DND-41 (cell line): ENCODE data around the gene MTR.

Experiments
- ATAC-seq: fragments of 200-7000 bp; cut with Tn5 transposase; 3 replicates; pipeline ENCODE4 v1.9.1; 2021; ENCODE audit warnings: low read depth; ENCODE audit not compliant: insufficient read depth
- DNase-seq: peaks from one replicate; pipeline ENCODE4 v3.0.0-alpha.2; 2020
- H2AFZ ChIP-seq: 2 replicates; pipeline ENCODE4 v1.6.0; 2012; ENCODE audit warnings: low read depth, low read length
- H3K27ac ChIP-seq: 2 replicates; pipeline ENCODE4 v1.5.1; 2012; ENCODE audit warnings: low read length, inconsistent platforms
- H3K27me3 ChIP-seq: fragments of 200-600 bp; sonication (generic); 2 replicates; pipeline ENCODE4 v1.6.0; 2012; ENCODE audit warnings: low read length, mild to moderate bottlenecking, inconsistent platforms; ENCODE audit not compliant: insufficient read depth, poor library complexity
- H3K36me3 ChIP-seq: 2 replicates; pipeline ENCODE4 v1.5.1; 2012; ENCODE audit warnings: low read length, inconsistent platforms; ENCODE audit not compliant: insufficient read depth
- H3K4me1 ChIP-seq: 2 replicates; pipeline ENCODE4 v1.5.1; 2012; ENCODE audit warnings: mild to moderate bottlenecking, low read length; ENCODE audit not compliant: insufficient read depth
- H3K4me2 ChIP-seq: 2 replicates; pipeline ENCODE4 v1.6.0; 2012; ENCODE audit warnings: mild to moderate bottlenecking, moderate library complexity, low read length, inconsistent platforms; ENCODE audit not compliant: insufficient read depth
- H3K4me3 ChIP-seq, 2 experiments: fragments of 200-600 bp in 1 of 2; shearing (Covaris generic) in 1 of 2; 2 replicates each; pipeline ENCODE4 v1.5.1; 2012 to 2016; ENCODE audit warnings: inconsistent platforms in 2 of 2, low read length in 2 of 2, mild to moderate bottlenecking in 2 of 2, low read depth in 1 of 2, moderate library complexity in 1 of 2
- H3K79me2 ChIP-seq: 2 replicates; pipeline ENCODE4 v1.6.0; 2012; ENCODE audit warnings: low read length, inconsistent platforms; ENCODE audit not compliant: insufficient read depth
- H3K9ac ChIP-seq: 2 replicates; pipeline ENCODE4 v1.6.0; 2012; ENCODE audit warnings: low read depth, mild to moderate bottlenecking, inconsistent platforms, low read length, moderate library complexity
- H3K9me3 ChIP-seq: 2 replicates; pipeline ENCODE4 v1.5.1; 2012; ENCODE audit warnings: low read length, moderate library complexity, mild to moderate bottlenecking, inconsistent platforms; ENCODE audit not compliant: insufficient read depth, severe bottlenecking
- H4K20me1 ChIP-seq: 2 replicates; pipeline ENCODE4 v1.6.0; 2012; ENCODE audit warnings: low read length; ENCODE audit not compliant: insufficient read depth
- CTCF ChIP-seq: IDR thresholded peaks from 2 replicates; pipeline ENCODE4 v1.5.1; 2012; ENCODE audit warnings: borderline replicate concordance, low read length, moderate library complexity, mild to moderate bottlenecking; ENCODE audit not compliant: poor library complexity, severe bottlenecking; ENCODE audit errors: extremely low read depth
- EZH2 ChIP-seq: IDR thresholded peaks from 3 replicates; pipeline ENCODE4 v1.6.1; 2012; ENCODE audit warnings: borderline replicate concordance, low read depth, mild to moderate bottlenecking, moderate library complexity, low read length, inconsistent platforms; ENCODE audit not compliant: severe bottlenecking

MTR gene

GRCh38 chr1:236765831-236766230, 29.3 kb upstream of the MTR start:
- H3K4me2 ChIP-seq: no peak overlapping the region
- ATAC-seq (no peak), DNase-seq (no peak)
- H3K27ac ChIP-seq: no peak overlapping the region
- no peaks in the 10 kb centered on the region for H3K79me2 ChIP-seq
- no peak overlapping the region for H3K9ac ChIP-seq
- H4K20me1 ChIP-seq: no peaks in the 10 kb centered on the region
- H3K4me3 ChIP-seq: no peak overlapping the region
- peaks cover 6% of the 10 kb centered on the region for H3K27me3 ChIP-seq
- no peaks in the 10 kb centered on the region for H3K36me3 ChIP-seq
- H3K9me3 ChIP-seq: no peaks in the 10 kb centered on the region
- no peaks in the 10 kb centered on the region for H3K4me1 ChIP-seq
- TF ChIP-seq EZH2: no peak
- no peak for TF ChIP-seq CTCF
- H2AFZ ChIP-seq: no peak overlapping the region

- H3K79me2 ChIP-seq: no peaks in the 10 kb centered on the region
- H3K36me3 ChIP-seq: no peaks in the 10 kb centered on the region
- no peak for TF ChIP-seq CTCF
- no peak for TF ChIP-seq EZH2
- no peaks in the 10 kb centered on the region for H3K4me1 ChIP-seq
- ATAC-seq (no peak), DNase-seq (no peak)
- no peaks in the 10 kb centered on the region for H4K20me1 ChIP-seq
- no peak overlapping the region for H2AFZ ChIP-seq
- no peak overlapping the region for H3K9ac ChIP-seq
- H3K4me2 ChIP-seq: no peak overlapping the region
- no peak overlapping the region for H3K4me3 ChIP-seq
- peaks cover 8% of the 10 kb centered on the region for H3K27me3 ChIP-seq
- no peaks in the 10 kb centered on the region for H3K9me3 ChIP-seq
- no peak overlapping the region for H3K27ac ChIP-seq
These were observed 28.6 kb upstream of the MTR start for GRCh38 chr1:236766506-236766905.

- no peak overlapping the region for H3K27ac ChIP-seq
- H3K4me1 ChIP-seq: no peaks in the 10 kb centered on the region
- TF ChIP-seq CTCF: no peak
- TF ChIP-seq EZH2: no peak
- ATAC-seq (no peak), DNase-seq (no peak)
- H4K20me1 ChIP-seq: no peaks in the 10 kb centered on the region
- no peak overlapping the region for H3K4me2 ChIP-seq
- H3K4me3 ChIP-seq: no peak overlapping the region
- H3K9me3 ChIP-seq: no peaks in the 10 kb centered on the region
- no peak overlapping the region for H2AFZ ChIP-seq
- H3K27me3 ChIP-seq: peaks cover 8% of the 10 kb centered on the region
- no peaks in the 10 kb centered on the region for H3K79me2 ChIP-seq
- no peaks in the 10 kb centered on the region for H3K36me3 ChIP-seq
- H3K9ac ChIP-seq: no peak overlapping the region
These were observed 27.8 kb upstream of the MTR start for GRCh38 chr1:236767276-236767675.

- no peak for TF ChIP-seq EZH2
- TF ChIP-seq CTCF: no peak
- no peaks in the 10 kb centered on the region for H3K79me2 ChIP-seq
These were observed 26.5 kb upstream of the MTR start for GRCh38 chr1:236768601-236769000.

More at GRCh38 chr1:236768601-236769000, 26.5 kb upstream of the MTR start:
- H3K4me1 ChIP-seq: no peaks in the 10 kb centered on the region
- peaks cover 8% of the 10 kb centered on the region for H3K27me3 ChIP-seq
- no peak overlapping the region for H3K4me2 ChIP-seq
- no peak overlapping the region for H3K27ac ChIP-seq
- no peak overlapping the region for H2AFZ ChIP-seq
- DNase-seq (no peak), ATAC-seq (peak; percentile 64; the same call in 2 of the 3 replicates)
- no peaks in the 10 kb centered on the region for H4K20me1 ChIP-seq
- H3K9me3 ChIP-seq: no peaks in the 10 kb centered on the region
- H3K36me3 ChIP-seq: no peaks in the 10 kb centered on the region
- H3K4me3 ChIP-seq: no peak overlapping the region
- no peak overlapping the region for H3K9ac ChIP-seq
